HG02623 (cell line): ENCODE measurements around the gene TTLL4.

Experiments used
- ATAC-seq: cut with Tn5 transposase; IDR thresholded peaks from one replicate; pipeline ENCODE4 v1.9.1; 2021; ENCODE audit warnings: moderate library complexity; ENCODE audit not compliant: unreplicated experiment

TTLL4 gene

GRCh38 chr2:218716070-218716469 lies 5.4 kb downstream of the TTLL4 start:
- ATAC-seq, result no peak

GRCh38 chr2:218717262-218717661 lies 6.6 kb downstream of the TTLL4 start:
- no peak for ATAC-seq

- ATAC-seq, result no peak
These were observed 7.4 kb downstream of the TTLL4 start for GRCh38 chr2:218718058-218718457.

GRCh38 chr2:218719457-218719856 lies 8.8 kb downstream of the TTLL4 start:
- ATAC-seq, result no peak

- no peak for ATAC-seq
These were observed 9.7 kb downstream of the TTLL4 start for GRCh38 chr2:218720048-218721041.

GRCh38 chr2:218721488-218721887 lies 10.9 kb downstream of the TTLL4 start:
- ATAC-seq, result no peak

GRCh38 chr2:218721934-218722333 lies 11.3 kb downstream of the TTLL4 start:
- ATAC-seq, result no peak

- no peak for ATAC-seq
These were observed 11.8 kb downstream of the TTLL4 start for GRCh38 chr2:218722419-218722818.

- no peak for ATAC-seq
These were observed 12.5 kb downstream of the TTLL4 start for GRCh38 chr2:218722876-218723785.

GRCh38 chr2:218726004-218726574 lies 15.5 kb downstream of the TTLL4 start:
- ATAC-seq, result no peak

GRCh38 chr2:218727502-218728165 lies 17.0 kb downstream of the TTLL4 start:
- ATAC-seq, result no peak

GRCh38 chr2:218729640-218730039 lies 19.0 kb downstream of the TTLL4 start:
- ATAC-seq, result no peak

GRCh38 chr2:218732052-218732760 lies 21.6 kb downstream of the TTLL4 start:
- no peak for ATAC-seq

GRCh38 chr2:218732761-218733158 lies 22.1 kb downstream of the TTLL4 start:
- no peak for ATAC-seq

- ATAC-seq, result no peak
These were observed 22.8 kb downstream of the TTLL4 start for GRCh38 chr2:218733171-218734021.

- ATAC-seq, result no peak
These were observed 23.7 kb downstream of the TTLL4 start for GRCh38 chr2:218734190-218734975.

- ATAC-seq, result no peak
These were observed 25.9 kb downstream of the TTLL4 start for GRCh38 chr2:218736531-218736930.

GRCh38 chr2:218743068-218743467 lies 32.4 kb downstream of the TTLL4 start:
- no peak for ATAC-seq
